ENCODE data around the gene ADGRA1. TPM values are rescaled to one million over a fixed set of nuclear protein-coding genes. Genes with fewer than 3 reads are reported as not detected.
A peak's percentile ranks its signal among the peaks of the same experiment; 100 is the strongest.

The ADGRA1 gene
- total and polyA plus RNA-seq, 2 of the 13 experiments (the other 11 are each of a cell fraction or from before 2014, with no cell fraction given) = not detected

DNA sequence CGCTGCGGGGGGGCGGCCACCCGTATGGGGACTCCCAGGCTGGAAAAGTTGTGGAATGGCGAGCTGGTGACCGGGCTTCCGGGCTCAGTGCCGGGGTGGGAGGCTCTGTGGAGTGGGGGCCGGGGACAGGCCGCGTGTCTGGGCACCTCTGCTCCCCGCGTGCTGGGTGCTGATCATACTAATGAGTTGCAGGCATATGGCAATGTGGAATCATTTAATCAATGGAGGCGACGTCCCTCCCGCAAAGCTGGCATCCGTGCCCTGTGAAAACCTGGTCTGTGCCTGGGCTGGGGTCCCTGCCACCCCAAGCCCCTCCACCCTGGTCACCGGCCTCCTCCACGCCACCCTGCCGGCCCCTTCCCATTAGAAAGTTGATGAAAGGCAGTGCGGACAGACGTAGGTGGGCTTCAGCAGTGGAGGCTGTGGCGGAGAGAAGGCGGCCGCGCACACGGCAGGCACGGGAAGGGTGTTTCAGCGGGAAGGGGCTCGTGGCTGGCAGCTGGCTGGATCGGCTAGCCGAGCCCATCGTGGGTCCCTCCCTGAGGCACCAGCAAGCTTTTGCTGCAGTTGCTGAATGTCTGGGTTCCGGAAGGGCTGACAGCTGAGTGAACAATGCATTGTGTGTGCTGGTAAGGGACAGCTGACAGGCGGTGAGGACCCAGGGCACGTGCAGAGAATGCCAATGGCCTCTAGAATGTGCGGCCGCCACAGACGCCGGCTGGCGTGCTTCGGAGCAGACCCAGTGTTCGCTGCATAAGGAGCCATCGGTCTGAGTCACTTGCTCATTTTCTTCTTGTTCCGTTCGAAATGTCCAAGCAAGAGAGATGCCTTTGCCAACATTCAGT is 1.5 kb downstream of the ADGRA1 start (continued):
- TF ChIP-seq CCAR2 (optimal IDR thresholded peaks at IDR 0.05; ENCODE audit: low read depth, low read length) (no peak), ZNF589 (CRISPR knock-in tag; conservative IDR thresholded peaks at IDR 0.05) (no peak), CCDC6 (CRISPR knock-in tag; IDR thresholded peaks at IDR 0.05) (no peak), FOXC1 (CRISPR knock-in tag; IDR thresholded peaks at IDR 0.05; ENCODE audit: borderline replicate concordance) (0 out of 2 replicates have a peak, but pooled peaks have one; percentile 10)
- TF ChIP-seq, protein P1, sequence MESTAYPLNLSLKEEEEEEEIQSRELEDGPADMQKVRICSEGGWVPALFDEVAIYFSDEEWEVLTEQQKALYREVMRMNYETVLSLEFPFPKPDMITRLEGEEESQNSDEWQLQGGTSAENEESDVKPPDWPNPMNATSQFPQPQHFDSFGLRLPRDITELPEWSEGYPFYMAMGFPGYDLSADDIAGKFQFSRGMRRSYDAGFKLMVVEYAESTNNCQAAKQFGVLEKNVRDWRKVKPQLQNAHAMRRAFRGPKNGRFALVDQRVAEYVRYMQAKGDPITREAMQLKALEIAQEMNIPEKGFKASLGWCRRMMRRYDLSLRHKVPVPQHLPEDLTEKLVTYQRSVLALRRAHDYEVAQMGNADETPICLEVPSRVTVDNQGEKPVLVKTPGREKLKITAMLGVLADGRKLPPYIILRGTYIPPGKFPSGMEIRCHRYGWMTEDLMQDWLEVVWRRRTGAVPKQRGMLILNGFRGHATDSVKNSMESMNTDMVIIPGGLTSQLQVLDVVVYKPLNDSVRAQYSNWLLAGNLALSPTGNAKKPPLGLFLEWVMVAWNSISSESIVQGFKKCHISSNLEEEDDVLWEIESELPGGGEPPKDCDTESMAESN (CRISPR knock-in tag; conservative IDR thresholded peaks at IDR 0.05) = no peak
- TF ChIP-seq, protein P2, sequence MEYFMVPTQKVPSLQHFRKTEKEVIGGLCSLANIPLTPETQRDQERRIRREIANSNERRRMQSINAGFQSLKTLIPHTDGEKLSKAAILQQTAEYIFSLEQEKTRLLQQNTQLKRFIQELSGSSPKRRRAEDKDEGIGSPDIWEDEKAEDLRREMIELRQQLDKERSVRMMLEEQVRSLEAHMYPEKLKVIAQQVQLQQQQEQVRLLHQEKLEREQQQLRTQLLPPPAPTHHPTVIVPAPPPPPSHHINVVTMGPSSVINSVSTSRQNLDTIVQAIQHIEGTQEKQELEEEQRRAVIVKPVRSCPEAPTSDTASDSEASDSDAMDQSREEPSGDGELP (IDR thresholded peaks at IDR 0.05; ENCODE audit: borderline replicate concordance, low read depth) = peak; percentile 30; the same call in 1 of the 2 replicates

DNA sequence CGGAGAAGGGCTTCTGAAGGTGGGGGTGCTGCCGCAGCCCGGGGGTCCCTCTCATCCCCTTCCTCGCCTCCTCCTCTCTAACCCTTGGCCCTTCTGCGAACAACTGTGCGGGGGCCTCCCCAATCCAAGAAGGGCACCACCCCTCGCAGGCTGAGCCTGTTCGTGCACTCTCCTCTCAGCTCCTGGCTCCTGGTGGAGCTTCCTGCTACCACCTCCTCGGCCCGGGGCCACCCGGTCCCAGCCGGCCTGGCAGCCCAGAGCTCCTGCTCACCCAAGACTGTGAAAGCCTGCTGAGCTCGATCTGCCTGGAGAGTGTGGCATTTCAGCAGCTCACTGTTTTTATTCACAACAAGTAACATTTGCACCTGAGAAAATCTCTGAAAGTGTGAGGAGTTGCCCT is 2.4 kb downstream of the ADGRA1 start:
- FAIRE-seq = no peak
- Histone ChIP-seq H3K4me2 (ENCODE audit: low read depth, low read length) (no peak overlapping the region), H3K27me3 (ENCODE audit: control insufficient read depth in 1 of 2, insufficient read depth in 2 of 2, low read length in 2 of 2) (peaks cover 18 to 86% of the 10 kb centered on the region in 2 experiments), H3K4me3 (replicated peaks in 1 of 3; ENCODE audit: insufficient read depth in 1 of 3, low read depth in 2 of 3, low read length in 3 of 3) (no peak overlapping the region), H3K9ac (ENCODE audit: insufficient read depth, low read depth, low read length) (no peak overlapping the region), H3K79me2 (ENCODE audit: insufficient read depth, low read length) (no peaks in the 10 kb centered on the region), H3K27ac (ENCODE audit: extremely low read length, insufficient read depth, low read length) (no peak overlapping the region), H2AFZ (ENCODE audit: low read length) (no peak overlapping the region), H3K36me3 (replicated peaks in 1 of 2; ENCODE audit: control insufficient read depth in 1 of 2, insufficient read depth in 2 of 2, low read length in 2 of 2) (no peaks in the 10 kb centered on the region), H4K20me1 (ENCODE audit: insufficient read depth, low read length) (peaks cover 3% of the 10 kb centered on the region; the same call in 1 of the 2 replicates), H3K9me3 (ENCODE audit: low read length) (no peaks in the 10 kb centered on the region), H3K4me1 (ENCODE audit: insufficient read depth, low read length) (peaks cover 8% of the 10 kb centered on the region; the same call in 1 of the 2 replicates)
- ChIA-PET CTCF (ENCODE audit: low intra/inter-chr PET ratio, low total read pairs) (no interaction called here), POLR2A (no interaction called here)
- BruUV-seq (replicated peaks) = no TSS peak
- no peak for DNase-seq (ENCODE audit: low spot score)
- intact Hi-C loops (cut with micrococcal nuclease; ENCODE audit: unreplicated experiment) = no loop called here
- 34% methylated on average over 12 of the region's 13 CpGs for WGBS (ENCODE audit: low lambda C conversion rate)
- ATAC-seq = no peak
- in situ Hi-C loops (cut with HindIII; ENCODE audit: extremely low pct_ligation_motif_present, low pct_unique_long_range_greater_than_20kb) = no loop called here
- no peak for TF ChIP-seq ZNF772 (CRISPR knock-in tag; IDR thresholded peaks at IDR 0.05)
- TF ChIP-seq, protein P3, sequence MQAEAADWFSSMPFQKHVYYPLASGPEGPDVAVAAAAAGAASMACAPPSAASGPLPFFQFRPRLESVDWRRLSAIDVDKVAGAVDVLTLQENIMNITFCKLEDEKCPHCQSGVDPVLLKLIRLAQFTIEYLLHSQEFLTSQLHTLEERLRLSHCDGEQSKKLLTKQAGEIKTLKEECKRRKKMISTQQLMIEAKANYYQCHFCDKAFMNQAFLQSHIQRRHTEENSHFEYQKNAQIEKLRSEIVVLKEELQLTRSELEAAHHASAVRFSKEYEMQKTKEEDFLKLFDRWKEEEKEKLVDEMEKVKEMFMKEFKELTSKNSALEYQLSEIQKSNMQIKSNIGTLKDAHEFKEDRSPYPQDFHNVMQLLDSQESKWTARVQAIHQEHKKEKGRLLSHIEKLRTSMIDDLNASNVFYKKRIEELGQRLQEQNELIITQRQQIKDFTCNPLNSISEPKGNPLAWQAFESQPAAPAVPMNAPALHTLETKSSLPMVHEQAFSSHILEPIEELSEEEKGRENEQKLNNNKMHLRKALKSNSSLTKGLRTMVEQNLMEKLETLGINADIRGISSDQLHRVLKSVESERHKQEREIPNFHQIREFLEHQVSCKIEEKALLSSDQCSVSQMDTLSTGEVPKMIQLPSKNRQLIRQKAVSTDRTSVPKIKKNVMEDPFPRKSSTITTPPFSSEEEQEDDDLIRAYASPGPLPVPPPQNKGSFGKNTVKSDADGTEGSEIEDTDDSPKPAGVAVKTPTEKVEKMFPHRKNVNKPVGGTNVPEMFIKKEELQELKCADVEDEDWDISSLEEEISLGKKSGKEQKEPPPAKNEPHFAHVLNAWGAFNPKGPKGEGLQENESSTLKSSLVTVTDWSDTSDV (CRISPR knock-in tag; IDR thresholded peaks at IDR 0.05) = no peak
- TF ChIP-seq ZNF644 (CRISPR knock-in tag; IDR thresholded peaks at IDR 0.05; ENCODE audit: low read depth) = no peak
- no peak for TF ChIP-seq KDM5A (IDR thresholded peaks at IDR 0.05; ENCODE audit: borderline replicate concordance, low read length)
- TF ChIP-seq ZFAT (CRISPR knock-in tag; conservative IDR thresholded peaks at IDR 0.05) = no peak
- TF ChIP-seq HOXA9 (CRISPR knock-in tag; IDR thresholded peaks at IDR 0.05; ENCODE audit: borderline replicate concordance) = no peak
- TF ChIP-seq KAT2B (IDR thresholded peaks at IDR 0.05; ENCODE audit: borderline replicate concordance, low read depth, low read length) = no peak
- TF ChIP-seq SSRP1 (CRISPR knock-in tag; IDR thresholded peaks at IDR 0.05) = no peak
- no peak for TF ChIP-seq ZEB1 (IDR thresholded peaks at IDR 0.05; ENCODE audit: insufficient replicate concordance, low read depth)
- no peak for TF ChIP-seq SP5 (CRISPR knock-in tag; IDR thresholded peaks at IDR 0.05; ENCODE audit: borderline replicate concordance, low read depth)
- TF ChIP-seq JUN (CRISPR knock-in tag; IDR thresholded peaks at IDR 0.05) = no peak
- no peak for TF ChIP-seq ZNF605 (CRISPR knock-in tag; IDR thresholded peaks at IDR 0.05)
- TF ChIP-seq DR1 (CRISPR knock-in tag; IDR thresholded peaks at IDR 0.05) = no peak

Measured in HepG2 (cell line).